ENCODE measurements around the gene PLXNB2.

Gene PLXNB2

DNA sequence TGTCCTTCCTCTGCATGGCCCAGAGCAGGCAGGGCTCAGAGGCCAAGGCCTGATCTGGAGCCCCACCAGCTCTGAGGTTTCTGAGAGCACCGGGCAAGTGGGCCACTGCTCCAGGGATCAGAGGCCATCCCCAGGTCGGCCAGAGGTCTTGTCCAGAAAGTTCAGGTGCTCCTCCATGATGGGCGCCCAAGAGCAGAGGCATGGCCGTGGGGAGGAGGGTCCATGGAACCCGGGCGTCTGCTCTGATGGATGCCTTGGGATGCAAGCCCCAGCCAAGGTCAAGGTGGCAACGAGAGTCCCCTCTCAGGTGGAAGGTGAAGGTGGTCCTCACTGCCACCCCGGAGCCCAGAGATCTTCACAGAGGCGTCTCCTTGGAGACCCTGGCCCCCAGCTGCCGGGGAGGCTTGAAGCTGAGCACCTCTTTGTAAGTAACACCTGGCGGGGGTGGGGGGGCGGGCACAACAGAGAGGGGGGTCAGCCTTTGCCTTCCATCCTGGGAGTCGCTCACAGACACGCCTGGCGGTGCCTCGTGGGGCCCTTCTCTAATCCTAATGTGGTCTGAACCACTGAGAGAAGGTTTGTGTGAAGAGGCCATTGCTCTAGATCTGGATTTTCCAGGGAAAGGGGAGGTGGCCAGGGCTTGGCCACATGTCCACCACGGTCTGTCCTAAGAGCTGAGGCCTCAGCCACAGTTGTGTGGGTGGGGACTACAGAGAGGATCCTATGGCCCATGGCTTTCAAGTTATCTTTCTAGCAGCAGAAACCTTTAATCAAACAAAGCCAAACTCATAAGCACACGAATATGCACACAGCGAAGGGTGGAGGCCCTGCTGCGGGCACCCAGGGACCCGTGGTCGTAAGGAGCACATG, 54.2 kb downstream of the PLXNB2 start:
- TF ChIP-seq, protein P1, sequence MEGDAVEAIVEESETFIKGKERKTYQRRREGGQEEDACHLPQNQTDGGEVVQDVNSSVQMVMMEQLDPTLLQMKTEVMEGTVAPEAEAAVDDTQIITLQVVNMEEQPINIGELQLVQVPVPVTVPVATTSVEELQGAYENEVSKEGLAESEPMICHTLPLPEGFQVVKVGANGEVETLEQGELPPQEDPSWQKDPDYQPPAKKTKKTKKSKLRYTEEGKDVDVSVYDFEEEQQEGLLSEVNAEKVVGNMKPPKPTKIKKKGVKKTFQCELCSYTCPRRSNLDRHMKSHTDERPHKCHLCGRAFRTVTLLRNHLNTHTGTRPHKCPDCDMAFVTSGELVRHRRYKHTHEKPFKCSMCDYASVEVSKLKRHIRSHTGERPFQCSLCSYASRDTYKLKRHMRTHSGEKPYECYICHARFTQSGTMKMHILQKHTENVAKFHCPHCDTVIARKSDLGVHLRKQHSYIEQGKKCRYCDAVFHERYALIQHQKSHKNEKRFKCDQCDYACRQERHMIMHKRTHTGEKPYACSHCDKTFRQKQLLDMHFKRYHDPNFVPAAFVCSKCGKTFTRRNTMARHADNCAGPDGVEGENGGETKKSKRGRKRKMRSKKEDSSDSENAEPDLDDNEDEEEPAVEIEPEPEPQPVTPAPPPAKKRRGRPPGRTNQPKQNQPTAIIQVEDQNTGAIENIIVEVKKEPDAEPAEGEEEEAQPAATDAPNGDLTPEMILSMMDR (IDR thresholded peaks at IDR 0.05; ENCODE audit: borderline replicate concordance, control extremely low read depth, extremely low read depth, insufficient read depth, missing control alignments) = no peak
- no peak for DNase-seq (ENCODE audit: low spot score)
- in situ Hi-C loops (cut with MboI; ENCODE audit: low sequenced_read_pairs, unreplicated experiment) = no loop called here

DNA sequence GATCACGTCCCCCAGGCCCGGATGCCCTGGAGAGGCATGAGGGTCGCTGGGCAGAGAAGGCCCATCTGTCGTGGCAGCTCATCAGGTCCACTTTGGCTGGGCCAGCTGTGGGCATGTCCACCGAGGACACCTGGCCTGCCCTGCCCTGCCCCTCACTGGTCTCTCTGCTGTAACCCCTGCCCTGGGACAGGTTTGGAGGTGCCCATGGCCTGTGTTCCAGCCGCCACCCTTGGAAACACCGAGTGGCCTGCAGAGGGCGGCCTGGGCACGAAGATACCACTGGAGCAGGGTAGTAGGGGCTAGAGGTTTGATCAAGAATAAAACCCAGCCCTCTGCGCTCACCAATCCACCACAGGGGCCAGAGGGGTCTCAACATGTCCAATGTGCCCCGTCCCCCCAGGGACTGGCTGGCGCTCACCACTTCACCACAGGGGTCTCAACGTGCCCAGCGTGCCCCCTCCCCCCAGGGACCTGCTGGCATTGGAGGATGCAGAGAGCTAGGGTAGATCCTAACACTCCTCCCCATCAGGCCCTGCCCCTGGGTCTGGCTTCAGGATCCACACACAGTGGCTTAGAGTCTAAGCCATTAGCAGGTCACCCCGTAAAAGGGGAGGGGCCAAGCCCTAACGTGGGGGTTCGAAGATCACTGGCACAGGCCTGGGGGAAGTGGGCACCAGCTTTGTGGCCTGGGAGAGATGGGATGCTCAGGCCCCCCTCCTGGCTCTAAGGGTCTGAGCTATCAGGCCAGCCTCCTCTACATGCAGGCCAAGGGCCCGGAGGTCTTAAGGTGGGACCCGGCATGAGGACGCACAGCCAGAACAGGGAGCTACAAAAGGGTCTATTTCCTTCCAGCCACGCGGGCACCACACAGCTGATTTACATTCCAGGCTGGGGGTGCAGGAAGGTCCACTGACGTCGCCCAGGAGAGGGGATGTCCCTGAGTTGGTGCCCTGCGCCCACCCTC, 55.1 kb downstream of the PLXNB2 start:
- peak; percentile 79 for DNase-seq (ENCODE audit: low spot score)
- TF ChIP-seq, protein P1 (IDR thresholded peaks at IDR 0.05; ENCODE audit: borderline replicate concordance, control extremely low read depth, extremely low read depth, insufficient read depth, missing control alignments) = peak; percentile 72
- in situ Hi-C loops (cut with MboI; ENCODE audit: low sequenced_read_pairs, unreplicated experiment) = no loop called here

DNA sequence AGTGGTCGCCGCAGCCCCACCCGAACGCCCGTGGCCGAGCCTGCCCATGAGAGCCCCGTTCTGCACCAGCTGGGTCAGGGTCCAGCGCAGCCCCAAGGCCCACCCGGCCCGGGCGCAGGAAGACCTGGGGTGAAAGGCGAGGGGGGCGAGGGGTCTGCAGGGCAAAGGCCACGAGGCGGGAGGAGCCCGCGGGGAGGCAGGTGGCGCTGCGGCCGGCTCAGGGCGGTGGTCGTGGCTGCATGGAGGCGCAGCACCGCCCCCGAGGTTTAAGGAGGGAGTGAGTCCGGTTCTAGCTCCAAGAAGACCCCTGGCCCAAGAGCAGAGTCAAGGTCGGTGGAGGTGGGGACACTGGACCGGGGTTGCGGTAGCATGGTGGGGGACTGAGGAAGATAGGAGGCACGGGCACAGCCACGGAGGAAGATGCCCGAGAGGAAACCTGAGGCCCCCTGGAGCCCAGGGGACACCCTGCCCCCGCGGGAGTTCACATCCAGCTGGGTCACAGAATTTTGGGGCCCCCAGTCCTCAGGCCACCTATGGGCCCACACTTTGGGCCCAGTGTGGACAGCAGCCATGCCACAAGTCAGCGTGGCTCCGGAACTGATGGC, 55.9 kb downstream of the PLXNB2 start:
- TF ChIP-seq, protein P1 (IDR thresholded peaks at IDR 0.05; ENCODE audit: borderline replicate concordance, control extremely low read depth, extremely low read depth, insufficient read depth, missing control alignments) = no peak

DNA sequence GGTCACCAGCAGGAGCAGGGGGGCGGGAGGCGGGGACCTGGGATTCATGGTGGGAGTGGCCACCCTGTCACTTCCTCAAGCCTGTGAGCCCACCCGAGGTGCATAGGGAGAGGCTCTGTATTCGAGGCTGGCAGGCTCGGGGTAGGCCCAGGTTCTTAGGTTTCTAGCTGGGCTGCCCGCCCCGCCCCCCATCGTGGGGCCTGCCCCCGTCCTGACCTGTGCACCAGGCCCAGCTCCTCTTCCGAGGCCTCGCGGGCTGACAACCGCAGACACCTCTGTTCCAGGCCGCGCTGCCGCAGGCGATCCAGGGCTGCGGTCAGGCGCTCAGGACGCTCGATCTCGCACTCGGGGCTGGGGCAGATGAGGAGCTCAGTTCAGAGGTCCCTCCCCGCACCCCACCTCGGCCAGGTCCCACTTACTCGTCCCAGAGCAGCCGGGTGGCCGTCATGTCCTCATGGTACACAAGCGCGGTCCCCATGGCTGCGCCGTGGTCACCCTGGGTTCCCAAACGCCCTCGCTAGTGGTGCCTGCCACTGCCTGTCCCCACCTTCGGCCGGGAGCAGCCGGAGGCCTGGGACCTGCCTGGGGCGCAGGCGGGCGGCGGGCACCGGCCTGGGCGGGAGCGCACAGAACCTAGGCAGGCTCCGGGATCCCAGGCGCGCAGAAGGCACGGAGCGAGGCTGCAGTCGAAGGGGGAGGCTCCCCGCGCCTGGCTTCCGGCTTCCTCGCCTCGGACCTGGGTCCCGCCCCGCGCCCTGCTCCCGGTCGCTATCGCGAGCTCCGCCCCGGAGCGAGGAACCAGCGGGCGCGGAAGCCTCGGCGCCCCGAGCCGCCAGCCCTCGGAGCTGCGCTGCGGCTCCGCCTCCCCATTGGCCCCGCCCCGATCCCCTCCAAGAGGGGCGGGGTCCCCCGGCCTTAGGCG, 56.6 kb downstream of the PLXNB2 start, which contains the start of gene HDAC10:
HDAC10 (minus strand) TSS at position 711 of the 922 bp plus-strand sequence; CDS start at position 478, 233 bp downstream.
- TF ChIP-seq, protein P1 (IDR thresholded peaks at IDR 0.05; ENCODE audit: borderline replicate concordance, control extremely low read depth, extremely low read depth, insufficient read depth, missing control alignments) = no peak
- peak; percentile 95 for DNase-seq (ENCODE audit: low spot score)
- in situ Hi-C loops (cut with MboI; ENCODE audit: low sequenced_read_pairs, unreplicated experiment) = no loop called here

More for the DNA sequence above, 55.9 kb downstream of the PLXNB2 start:
- no peak for DNase-seq (ENCODE audit: low spot score)
- in situ Hi-C loops (cut with MboI; ENCODE audit: low sequenced_read_pairs, unreplicated experiment) = no loop called here

DNA sequence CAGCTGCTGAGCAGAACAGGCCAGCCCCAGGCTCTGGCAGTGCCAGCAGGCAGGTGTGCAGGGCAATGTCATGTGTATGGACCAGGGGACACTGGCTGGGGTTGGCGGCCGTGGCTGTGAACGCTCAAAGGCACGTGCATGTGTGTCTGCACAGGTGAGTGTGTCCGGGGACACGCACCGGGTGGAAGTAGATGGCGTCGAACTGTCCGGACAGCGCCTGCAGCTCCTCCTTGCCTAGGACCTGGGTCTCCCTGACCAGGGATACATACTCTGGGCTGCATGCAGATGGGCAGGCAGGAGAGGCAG, 57.2 kb downstream of the PLXNB2 start:
- DNase-seq (ENCODE audit: low spot score) = no peak
- TF ChIP-seq, protein P1 (IDR thresholded peaks at IDR 0.05; ENCODE audit: borderline replicate concordance, control extremely low read depth, extremely low read depth, insufficient read depth, missing control alignments) = no peak
- in situ Hi-C loops (cut with MboI; ENCODE audit: low sequenced_read_pairs, unreplicated experiment) = no loop called here
